Loucy (cell line): ENCODE measurements around the gene MYO18B.

Experiments
- H2AFZ ChIP-seq: fragments of 200-600 bp; sonication (generic); 2 replicates; pipeline ENCODE4 v1.6.0; 2016; ENCODE audit warnings: antibody characterized with exemption, mild to moderate bottlenecking, low read length, moderate library complexity
- H3F3A ChIP-seq: fragments of 200-600 bp; 2 replicates; pipeline ENCODE4 v1.6.0; 2016; ENCODE audit warnings: antibody characterized with exemption, low read depth, mild to moderate bottlenecking
- H3K27me3 ChIP-seq: fragments of 200-600 bp; sonication (generic); 2 replicates; pipeline ENCODE4 v1.6.1; 2014; ENCODE audit warnings: low read length, mild to moderate bottlenecking; ENCODE audit not compliant: insufficient read depth, poor library complexity, severe bottlenecking
- H3K36me3 ChIP-seq: fragments of 200-600 bp; sonication (generic); 2 replicates; pipeline ENCODE4 v1.6.1; 2016; ENCODE audit warnings: low read length; ENCODE audit not compliant: insufficient read depth
- H3K4me1 ChIP-seq: fragments of 200-600 bp; sonication (generic); 2 replicates; pipeline ENCODE4 v1.5.1; 2014; ENCODE audit warnings: low read length, mild to moderate bottlenecking; ENCODE audit not compliant: insufficient read depth, poor library complexity, severe bottlenecking
- H3K4me2 ChIP-seq: fragments of 200-600 bp; sonication (generic); 2 replicates; pipeline ENCODE4 v1.6.0; 2014; ENCODE audit warnings: antibody characterized with exemption, low read length, low read depth, mild to moderate bottlenecking; ENCODE audit not compliant: poor library complexity, severe bottlenecking
- H3K4me3 ChIP-seq: fragments of 200-600 bp; sonication (generic); 2 replicates; pipeline ENCODE4 v1.5.1; 2014; ENCODE audit warnings: low read length, mild to moderate bottlenecking, mixed read lengths; ENCODE audit not compliant: poor library complexity, severe bottlenecking
- H3K79me2 ChIP-seq: fragments of 200-600 bp; sonication (generic); 2 replicates; pipeline ENCODE4 v1.6.1; 2014; ENCODE audit warnings: low read length; ENCODE audit not compliant: insufficient read depth
- H3K9ac ChIP-seq: fragments of 200-600 bp; sonication (generic); 2 replicates; pipeline ENCODE4 v1.6.0; 2014; ENCODE audit warnings: mild to moderate bottlenecking, low read depth, low read length, moderate library complexity; ENCODE audit not compliant: poor library complexity, severe bottlenecking
- H3K9me2 ChIP-seq: fragments of 200-600 bp; sonication (generic); replicated peaks from 2 replicates; pipeline ENCODE4 v1.6.1; 2016; ENCODE audit warnings: low read depth, low read length, mixed read lengths
- H3K9me3 ChIP-seq: fragments of 200-600 bp; sonication (generic); 2 replicates; pipeline ENCODE4 v1.6.1; 2014; ENCODE audit warnings: mild to moderate bottlenecking, antibody characterized with exemption, low read length, low read depth; ENCODE audit not compliant: insufficient read depth
- H4K20me1 ChIP-seq: fragments of 200-600 bp; sonication (generic); 2 replicates; pipeline ENCODE4 v1.6.0; 2014; ENCODE audit warnings: antibody characterized with exemption, low read length, mild to moderate bottlenecking; ENCODE audit not compliant: insufficient read depth, poor library complexity, severe bottlenecking
- EZH2phosphoT487 ChIP-seq: fragments of 200-600 bp; IDR thresholded peaks from 2 replicates; pipeline ENCODE4 v1.6.1; 2018; ENCODE audit warnings: antibody characterized with exemption, mild to moderate bottlenecking, moderate library complexity, borderline replicate concordance
- TF ChIP-seq, protein P1 (sequence below): fragments of 200-600 bp; sonication (generic); conservative IDR thresholded peaks from 2 replicates; pipeline ENCODE4 v1.5.1; 2014; ENCODE audit warnings: mild to moderate bottlenecking, antibody characterized with exemption, low read length

MYO18B gene

DNA sequence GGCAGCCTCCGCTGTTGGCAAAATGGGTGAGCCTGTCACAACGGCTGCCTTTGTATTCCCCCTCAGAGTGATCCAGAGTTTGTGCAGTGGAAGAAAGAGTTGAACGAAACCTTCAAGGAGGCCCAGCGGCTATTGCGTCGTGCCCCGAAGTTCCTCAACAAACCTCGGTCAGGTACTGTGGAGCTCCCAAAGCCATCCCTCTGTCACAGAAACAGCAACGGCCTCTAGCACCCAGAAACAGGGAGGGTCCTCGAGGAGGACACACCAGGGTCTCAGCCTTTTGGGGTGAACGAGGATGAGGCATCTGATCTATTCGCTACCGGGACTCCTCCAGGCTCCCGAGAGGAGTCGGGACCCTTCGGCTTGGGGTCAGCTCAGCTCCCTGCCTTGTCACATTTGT, 19.8 kb upstream of the MYO18B start:
- Histone ChIP-seq H3K27me3 (no peaks in the 10 kb centered on the region), H3K9ac (no peak overlapping the region), H3K79me2 (no peaks in the 10 kb centered on the region), H3K9me3 (no peaks in the 10 kb centered on the region), H3F3A (no peaks in the 10 kb centered on the region), H2AFZ (no peak overlapping the region), H3K4me1 (peaks cover 18% of the 10 kb centered on the region), H3K9me2 (no peaks in the 10 kb centered on the region), H4K20me1 (no peaks in the 10 kb centered on the region), H3K4me3 (no peak overlapping the region), H3K4me2 (no peak overlapping the region), H3K36me3 (peaks cover 60% of the 10 kb centered on the region; the same call in 1 of the 2 replicates)
- TF ChIP-seq, protein P1, sequence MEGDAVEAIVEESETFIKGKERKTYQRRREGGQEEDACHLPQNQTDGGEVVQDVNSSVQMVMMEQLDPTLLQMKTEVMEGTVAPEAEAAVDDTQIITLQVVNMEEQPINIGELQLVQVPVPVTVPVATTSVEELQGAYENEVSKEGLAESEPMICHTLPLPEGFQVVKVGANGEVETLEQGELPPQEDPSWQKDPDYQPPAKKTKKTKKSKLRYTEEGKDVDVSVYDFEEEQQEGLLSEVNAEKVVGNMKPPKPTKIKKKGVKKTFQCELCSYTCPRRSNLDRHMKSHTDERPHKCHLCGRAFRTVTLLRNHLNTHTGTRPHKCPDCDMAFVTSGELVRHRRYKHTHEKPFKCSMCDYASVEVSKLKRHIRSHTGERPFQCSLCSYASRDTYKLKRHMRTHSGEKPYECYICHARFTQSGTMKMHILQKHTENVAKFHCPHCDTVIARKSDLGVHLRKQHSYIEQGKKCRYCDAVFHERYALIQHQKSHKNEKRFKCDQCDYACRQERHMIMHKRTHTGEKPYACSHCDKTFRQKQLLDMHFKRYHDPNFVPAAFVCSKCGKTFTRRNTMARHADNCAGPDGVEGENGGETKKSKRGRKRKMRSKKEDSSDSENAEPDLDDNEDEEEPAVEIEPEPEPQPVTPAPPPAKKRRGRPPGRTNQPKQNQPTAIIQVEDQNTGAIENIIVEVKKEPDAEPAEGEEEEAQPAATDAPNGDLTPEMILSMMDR: no peak
- TF ChIP-seq EZH2phosphoT487: no peak

DNA sequence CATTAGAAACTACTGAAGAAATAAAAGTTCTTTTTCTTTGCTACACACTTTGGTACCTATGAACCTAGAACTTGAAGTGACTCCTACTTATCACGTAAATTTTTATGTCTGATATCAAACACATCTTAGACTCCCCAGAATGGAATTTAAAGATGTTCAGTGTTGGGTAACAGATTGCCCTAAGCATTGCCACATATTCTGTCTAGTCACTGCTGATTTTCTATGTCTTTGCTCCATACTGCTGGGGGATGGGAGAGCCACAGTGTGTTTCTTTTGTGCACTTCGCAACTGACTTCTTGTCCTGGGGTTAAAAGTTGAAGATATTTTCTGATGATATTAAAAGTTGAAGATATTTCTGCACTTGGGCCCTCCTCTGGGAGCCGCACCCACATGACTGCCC, 19.4 kb upstream of the MYO18B start:
- Histone ChIP-seq H2AFZ (no peak overlapping the region), H3K36me3 (peaks cover 56% of the 10 kb centered on the region; the same call in 1 of the 2 replicates), H3K79me2 (no peaks in the 10 kb centered on the region), H4K20me1 (no peaks in the 10 kb centered on the region), H3K9me3 (no peaks in the 10 kb centered on the region), H3K4me2 (no peak overlapping the region), H3F3A (no peaks in the 10 kb centered on the region), H3K4me3 (no peak overlapping the region), H3K9ac (no peak overlapping the region), H3K27me3 (no peaks in the 10 kb centered on the region), H3K9me2 (no peaks in the 10 kb centered on the region), H3K4me1 (peaks cover 22% of the 10 kb centered on the region)
- no peak for TF ChIP-seq EZH2phosphoT487
- TF ChIP-seq, protein P1: no peak

DNA sequence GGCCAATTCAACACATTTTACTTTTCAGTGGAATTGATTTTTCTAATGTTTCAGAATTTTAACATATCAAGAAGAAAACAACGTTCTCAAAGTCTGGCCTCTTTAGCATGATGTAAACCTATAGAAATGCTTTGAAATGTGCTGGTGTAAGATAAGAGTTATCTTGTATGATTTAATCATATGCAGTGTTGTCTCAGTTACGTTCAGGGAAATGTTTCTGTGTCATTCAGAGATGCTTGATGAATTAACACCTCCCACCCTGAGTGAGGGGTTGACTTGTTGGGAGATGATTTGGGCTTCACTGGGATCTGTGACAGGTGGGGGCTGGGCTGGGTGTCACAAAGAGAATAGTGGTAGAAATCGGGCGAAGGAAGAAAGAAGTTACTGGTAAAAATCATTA, 15.7 kb upstream of the MYO18B start:
- Histone ChIP-seq H3K4me1 (peaks cover 49% of the 10 kb centered on the region), H3K27me3 (no peaks in the 10 kb centered on the region), H2AFZ (no peak overlapping the region), H3K9me3 (no peaks in the 10 kb centered on the region), H3K79me2 (no peaks in the 10 kb centered on the region), H3F3A (peaks cover 6% of the 10 kb centered on the region; the same call in 1 of the 2 replicates), H3K4me2 (peak overlapping the region; percentile 3), H4K20me1 (no peaks in the 10 kb centered on the region), H3K4me3 (no peak overlapping the region), H3K9ac (peak overlapping the region; percentile 10), H3K9me2 (no peaks in the 10 kb centered on the region), H3K36me3 (peaks cover 28% of the 10 kb centered on the region; the same call in 1 of the 2 replicates)
- TF ChIP-seq EZH2phosphoT487: no peak
- TF ChIP-seq, protein P1: no peak
